GM12892 (cell line): ENCODE data around the gene LAMP1.

Experiments used
- POLR2A ChIP-seq: IDR thresholded peaks from 2 replicates; pipeline ENCODE4 v1.6.1; 2011; ENCODE audit warnings: low read depth, low read length, control low read depth
- POLR2AphosphoS5 ChIP-seq: IDR thresholded peaks from 2 replicates; pipeline ENCODE4 v1.6.1; 2011; ENCODE audit warnings: low read depth, low read length, control low read depth

GRCh38 chr13:113291129-113291528 lies 5.9 kb upstream of the LAMP1 start:
- TF ChIP-seq POLR2A (no peak), POLR2AphosphoS5 (no peak)
